SK-N-MC (cell line): Measurements from ENCODE around the gene HMGXB4.

Experiments
- EZH2 ChIP-seq: fragments of 200-600 bp; sonication (generic); IDR thresholded peaks from one replicate; pipeline ENCODE4 v1.6.1; 2017; ENCODE audit warnings: antibody characterized with exemption
- FOXP2 ChIP-seq: optimal IDR thresholded peaks from 2 replicates; pipeline ENCODE3; 2011; ENCODE audit warnings: mild to moderate bottlenecking, moderate library complexity; ENCODE audit not compliant: insufficient read depth; ENCODE audit errors: extremely low read length, control extremely low read depth
- POLR2AphosphoS5 ChIP-seq: IDR thresholded peaks from 2 replicates; pipeline ENCODE4 v1.6.1; 2012; ENCODE audit warnings: mild to moderate bottlenecking, low read depth, low read length, borderline replicate concordance

DNA sequence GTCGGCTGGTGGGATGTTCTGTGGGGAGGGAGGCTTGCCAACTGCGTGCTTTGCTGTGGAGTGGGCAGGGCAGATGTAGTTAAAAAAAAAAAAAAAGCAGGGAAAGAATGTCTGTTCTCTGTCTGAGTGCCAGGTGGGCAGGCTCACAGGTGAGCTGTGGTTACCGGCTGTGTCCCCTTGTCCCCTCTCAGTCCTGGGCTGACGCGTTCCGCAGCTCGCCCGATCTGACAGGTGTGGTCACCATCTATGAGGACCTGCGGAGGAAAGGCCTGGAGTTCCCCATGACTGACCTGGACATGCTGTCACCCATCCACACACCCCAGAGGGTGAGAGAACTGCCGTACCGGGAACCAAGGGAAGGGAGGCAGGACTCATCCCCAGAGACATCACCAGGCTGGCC, 66.0 kb downstream of the HMGXB4 start:
- TF ChIP-seq POLR2AphosphoS5: no peak
- TF ChIP-seq EZH2: no peak
- no peak for TF ChIP-seq FOXP2
